SK-N-SH (cell line): Measurements from ENCODE around the gene CST11. TPM values are rescaled to one million over a fixed set of nuclear protein-coding genes. Genes with fewer than 3 reads are reported as not detected.

ENCODE experiments used
- CTCF ChIA-PET: fragments of 300-600, 350-600 bp; formaldehyde crosslinking; extraction: SDS; loops from one replicate; lab custom pipeline; 2021; lab: Yijun Ruan, JAX
- POLR2A ChIA-PET: fragments of 350-600 bp; sonication (Branson Sonifier 250); formaldehyde crosslinking; extraction: SDS; loops from one replicate; lab custom pipeline; 2020; ENCODE audit warnings: antibody characterized with exemption, inconsistent platforms; lab: Yijun Ruan, JAX
- DNase-seq: peaks from one replicate; pipeline ENCODE4 v3.0.0; 2012
- H2AFZ ChIP-seq: fragments of 200-600 bp; sonication (generic); 2 replicates; pipeline ENCODE4 v1.8.1; 2016; ENCODE audit warnings: antibody characterized with exemption, mild to moderate bottlenecking, low read depth
- H3F3A ChIP-seq: fragments of 200-600 bp; sonication (generic); replicated peaks from 2 replicates; pipeline ENCODE3; 2016; ENCODE audit warnings: antibody characterized with exemption, mild to moderate bottlenecking; ENCODE audit not compliant: insufficient read depth
- H3K27ac ChIP-seq, 2 experiments: fragments of 200-500 bp in 1 of 2; fragments of 200-600 bp in 1 of 2; sonication (Bioruptor generic) in 1 of 2; sonication (generic), shearing (Covaris generic) in 1 of 2; 2 replicates each; pipeline versions ENCODE4 v1.5.1 to v1.6.1; 2014 to 2016; ENCODE audit warnings: low read depth in 2 of 2, inconsistent platforms in 1 of 2, low read length in 1 of 2, mild to moderate bottlenecking in 1 of 2, mixed read lengths in 1 of 2
- H3K27me3 ChIP-seq: fragments of 200-600 bp; sonication (generic), shearing (Covaris generic); 2 replicates; pipeline ENCODE4 v1.6.1; 2016; ENCODE audit warnings: mixed run types; ENCODE audit not compliant: insufficient read depth
- H3K36me3 ChIP-seq, 2 experiments: fragments of 200-500 bp in 1 of 2; fragments of 200-600 bp in 1 of 2; sonication (Bioruptor generic) in 1 of 2; sonication (generic) in 1 of 2; replicated peaks in 1 of 2; 2 replicates each; pipeline versions ENCODE3 to v1.5.1; 2014 to 2016; ENCODE audit warnings: low read length in 1 of 2, mild to moderate bottlenecking in 1 of 2; ENCODE audit not compliant: insufficient read depth in 2 of 2, control insufficient read depth in 1 of 2
- H3K4me1 ChIP-seq, 2 experiments: fragments of 200-500 bp in 1 of 2; fragments of 200-600 bp in 1 of 2; sonication (Bioruptor generic) in 1 of 2; sonication (generic), shearing (Covaris generic) in 1 of 2; 2 replicates each; pipeline versions ENCODE4 v1.5.1 to v1.6.1; 2014 to 2016; ENCODE audit warnings: low read depth in 1 of 2, low read length in 1 of 2, mixed run types in 1 of 2; ENCODE audit not compliant: insufficient read depth in 2 of 2, control insufficient read depth in 1 of 2
- H3K4me2 ChIP-seq: fragments of 200-600 bp; sonication (generic), shearing (Covaris generic); 2 replicates; pipeline ENCODE4 v1.6.1; 2017; ENCODE audit warnings: mixed run types
- H3K4me3 ChIP-seq, 2 experiments: fragments of 200-500 bp in 1 of 2; fragments of 200-600 bp in 1 of 2; sonication (Bioruptor generic) in 1 of 2; sonication (generic), shearing (Covaris generic) in 1 of 2; 2 replicates each; pipeline versions ENCODE4 v1.5.1 to v1.8.1; 2014 to 2016; ENCODE audit warnings: low read depth in 2 of 2, inconsistent platforms in 1 of 2, low read length in 1 of 2, mild to moderate bottlenecking in 1 of 2, mixed read lengths in 1 of 2, moderate library complexity in 1 of 2
- H3K79me2 ChIP-seq: fragments of 200-600 bp; sonication (generic); 2 replicates; pipeline ENCODE4 v1.8.1; 2017; ENCODE audit warnings: mild to moderate bottlenecking; ENCODE audit not compliant: insufficient read depth
- H3K9ac ChIP-seq: fragments of 200-600 bp; sonication (generic); 2 replicates; pipeline ENCODE4 v1.6.1; 2017; ENCODE audit warnings: mixed run types
- H3K9me2 ChIP-seq: fragments of 200-600 bp; sonication (generic); 2 replicates; pipeline ENCODE4 v1.6.1; 2017; ENCODE audit warnings: mixed run types
- H3K9me3 ChIP-seq: fragments of 200-600 bp; sonication (generic); 2 replicates; pipeline ENCODE4 v1.6.1; 2017; ENCODE audit warnings: mixed run types, mild to moderate bottlenecking, moderate library complexity
- H4K20me1 ChIP-seq: fragments of 200-600 bp; sonication (generic); 2 replicates; pipeline ENCODE4 v1.6.1; 2017; ENCODE audit warnings: mild to moderate bottlenecking, mixed run types; ENCODE audit not compliant: insufficient read depth
- CHD2 ChIP-seq: fragments of 150-350 bp; IDR thresholded peaks from 2 replicates; pipeline ENCODE4 v1.6.1; 2018; ENCODE audit warnings: low read length; ENCODE audit not compliant: partially characterized antibody
- ELF1 ChIP-seq: IDR thresholded peaks from 2 replicates; pipeline ENCODE4 v1.4.0; 2012
- EP300 ChIP-seq, 2 experiments: IDR thresholded peaks; 2 replicates each; pipeline versions ENCODE4 v1.4.0 to v1.6.1; 2012; ENCODE audit warnings: borderline replicate concordance in 1 of 2, low read depth in 1 of 2, low read length in 1 of 2
- FOXJ3 ChIP-seq: sonication (generic); formaldehyde crosslinking; IDR thresholded peaks from 2 replicates; pipeline ENCODE4 v1.5.1; 2020; ENCODE audit warnings: mild to moderate bottlenecking, missing genetic modification reagents
- FOXM1 ChIP-seq: IDR thresholded peaks from 2 replicates; pipeline ENCODE4 v1.4.0; 2012; ENCODE audit warnings: low read depth, mild to moderate bottlenecking
- GATA2 ChIP-seq: sonication (generic); formaldehyde crosslinking; IDR thresholded peaks from 2 replicates; pipeline ENCODE4 v1.5.0; 2020; ENCODE audit warnings: mild to moderate bottlenecking, missing genetic modification reagents
- IRF3 ChIP-seq: fragments of 150-350 bp; IDR thresholded peaks from 2 replicates; pipeline ENCODE4 v1.6.1; 2016; ENCODE audit warnings: mild to moderate bottlenecking, low read depth, low read length
- NFIC ChIP-seq: IDR thresholded peaks from 2 replicates; pipeline ENCODE4 v1.4.0; 2012; ENCODE audit warnings: borderline replicate concordance
- PBX3 ChIP-seq: IDR thresholded peaks from 2 replicates; pipeline ENCODE4; 2012
- POLR2AphosphoS5 ChIP-seq: IDR thresholded peaks from 2 replicates; pipeline ENCODE4 v1.6.1; 2012; ENCODE audit warnings: low read depth, low read length
- RAD21 ChIP-seq: IDR thresholded peaks from 2 replicates; pipeline ENCODE4 v1.6.1; 2012; ENCODE audit warnings: mild to moderate bottlenecking, low read length
- REST ChIP-seq: IDR thresholded peaks from 2 replicates; pipeline ENCODE4 v1.6.1; 2012; ENCODE audit warnings: mild to moderate bottlenecking, low read depth, low read length, moderate library complexity
- SMC3 ChIP-seq: IDR thresholded peaks from 2 replicates; pipeline ENCODE4 v1.6.1; 2012; ENCODE audit warnings: low read depth, low read length, improper control_type of control experiment
- USF2 ChIP-seq: fragments of 150-350 bp; IDR thresholded peaks from 2 replicates; pipeline ENCODE4 v1.6.1; 2017; ENCODE audit warnings: antibody characterized with exemption, low read length, low read depth, borderline replicate concordance
- WGBS: methylation state at CpG from one replicate; pipeline ENCODE4 v1.1.6; 2017; ENCODE audit warnings: low lambda C conversion rate; 5-methylcytosine and 5-hydroxymethylcytosine counted together
- polyA plus RNA-seq, 3 experiments: library from polyadenylated mRNA; depleted of rRNA; stranded (reverse); fragments of >200 nt; gene quantifications; 2 replicates each; pipeline ENCODE4 v1.2.3, GENCODE V29; 2012

CST11 gene
- polyA plus RNA-seq, 1 of the 3 experiments (the other 2 are of a cell fraction), result not detected

- Histone ChIP-seq H3K36me3 (peaks cover 0 to 4% of the 10 kb centered on the region in 2 experiments), H3K9ac (no peak overlapping the region), H3K4me3 (no peak overlapping the region), H4K20me1 (peaks cover 20% of the 10 kb centered on the region), H3K4me2 (no peak overlapping the region), H3K9me3 (no peaks in the 10 kb centered on the region), H3F3A (no peaks in the 10 kb centered on the region), H3K27ac (no peak overlapping the region), H3K9me2 (no peaks in the 10 kb centered on the region), H3K27me3 (no peaks in the 10 kb centered on the region), H3K79me2 (peaks cover 98% of the 10 kb centered on the region), H2AFZ (no peak overlapping the region), H3K4me1 (no peaks in the 10 kb centered on the region; a peak in 2 of 4 replicates)
- ChIA-PET POLR2A (no interaction called here), CTCF (no interaction called here)
- no peak for DNase-seq
- WGBS, result 94% methylated on average over 3 of the region's 3 CpGs
- no peak for TF ChIP-seq PBX3
- TF ChIP-seq USF2, result no peak
- no peak for TF ChIP-seq CHD2
- no peak for TF ChIP-seq ELF1
- TF ChIP-seq REST, result no peak
- TF ChIP-seq IRF3, result no peak
- no peak for TF ChIP-seq SMC3
- no peak for TF ChIP-seq GATA2 (CRISPR knock-in tag)
- no peak for TF ChIP-seq FOXJ3 (CRISPR knock-in tag)
- TF ChIP-seq EP300 (IDR thresholded peaks at IDR 0.05; ENCODE audit: borderline replicate concordance in 1 of 2, low read depth in 1 of 2, low read length in 1 of 2), result no peak
- no peak for TF ChIP-seq POLR2AphosphoS5
- no peak for TF ChIP-seq RAD21
- no peak for TF ChIP-seq NFIC
- no peak for TF ChIP-seq FOXM1
These were observed 38.7 kb downstream of the CST11 start for GRCh38 chr20:23413862-23414422.
